ENCODE data around the gene CNN2.

CNN2 gene

GRCh38 chr19:984165-984967, 42.0 kb upstream of the CNN2 start, which contains the start of gene WDR18:
WDR18 (plus strand) TSS chr19:984345; CDS start chr19:984354, 9 bp downstream.
- DNase-seq: peak; percentile 92
- peaks cover 4% of the 10 kb centered on the region for H3K27me3 Mint-ChIP-seq (ENCODE audit: low read depth, poor library complexity)
- no peaks in the 10 kb centered on the region for H3K9me3 Mint-ChIP-seq
- H3K36me3 Mint-ChIP-seq (ENCODE audit: low read depth): peaks cover 13% of the 10 kb centered on the region
- no peak for TF ChIP-seq CTCF (IDR thresholded peaks at IDR 0.05)
- peak within 1 kb of the TSS; percentile 94 for H3K4me3 Mint-ChIP-seq
- peak within 1 kb of the TSS; percentile 98 for H3K27ac Mint-ChIP-seq
- H3K4me1 Mint-ChIP-seq: peaks cover 37% of the 10 kb centered on the region

- H3K27ac Mint-ChIP-seq: no peak overlapping the region
- H3K4me3 Mint-ChIP-seq: peak overlapping the region; percentile 45
Measured at GRCh38 chr19:986083-986482, 40.3 kb upstream of the CNN2 start.

DNA sequence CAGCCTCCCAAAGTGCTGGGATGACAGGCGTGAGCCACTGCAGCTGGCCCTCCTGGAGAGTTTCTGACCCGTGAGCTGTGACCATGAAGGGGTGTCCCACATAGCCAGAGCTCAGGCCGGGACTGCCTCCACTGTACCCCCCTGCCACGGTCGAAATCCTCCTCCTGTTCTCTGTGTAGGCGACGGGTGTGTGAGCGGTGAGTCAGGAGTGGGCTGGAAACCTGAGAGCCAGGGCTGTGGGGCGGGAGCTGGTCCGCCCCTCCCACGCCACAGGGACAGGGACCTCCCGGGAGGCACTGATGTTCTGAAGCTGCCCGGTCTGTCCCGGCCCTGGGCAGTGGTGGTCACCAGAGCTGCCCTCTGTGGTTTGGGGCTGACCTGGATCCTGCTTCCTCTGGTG, 38.3 kb upstream of the CNN2 start:
- Mint-ChIP-seq H3K4me1 (peaks cover 31% of the 10 kb centered on the region), H3K27ac (no peak overlapping the region), H3K36me3 (ENCODE audit: low read depth) (peaks cover 17% of the 10 kb centered on the region), H3K9me3 (no peaks in the 10 kb centered on the region), H3K4me3 (no peak overlapping the region), H3K27me3 (ENCODE audit: low read depth, poor library complexity) (peaks cover 4% of the 10 kb centered on the region)
- TF ChIP-seq CTCF (IDR thresholded peaks at IDR 0.05): no peak
- no peak for DNase-seq

More at GRCh38 chr19:986083-986482, 40.3 kb upstream of the CNN2 start:
- TF ChIP-seq CTCF (IDR thresholded peaks at IDR 0.05): no peak
- Mint-ChIP-seq H3K4me1 (peaks cover 26% of the 10 kb centered on the region), H3K36me3 (ENCODE audit: low read depth) (peaks cover 13% of the 10 kb centered on the region), H3K27me3 (ENCODE audit: low read depth, poor library complexity) (peaks cover 2% of the 10 kb centered on the region), H3K9me3 (no peaks in the 10 kb centered on the region)
- no peak for DNase-seq

- Mint-ChIP-seq H3K4me3 (no peak overlapping the region), H3K27ac (no peak overlapping the region)
- TF ChIP-seq CTCF (IDR thresholded peaks at IDR 0.05): no peak
Measured at GRCh38 chr19:988510-988909, 37.9 kb upstream of the CNN2 start.

GRCh38 chr19:989381-990081, 36.9 kb upstream of the CNN2 start:
- no peak for DNase-seq
- peaks cover 36% of the 10 kb centered on the region for H3K4me1 Mint-ChIP-seq
- H3K36me3 Mint-ChIP-seq (ENCODE audit: low read depth): peaks cover 17% of the 10 kb centered on the region

More at GRCh38 chr19:988510-988909, 37.9 kb upstream of the CNN2 start:
- Mint-ChIP-seq H3K36me3 (ENCODE audit: low read depth) (peaks cover 17% of the 10 kb centered on the region), H3K27me3 (ENCODE audit: low read depth, poor library complexity) (peaks cover 4% of the 10 kb centered on the region), H3K4me1 (peaks cover 35% of the 10 kb centered on the region), H3K9me3 (no peaks in the 10 kb centered on the region)
- no peak for DNase-seq

More at GRCh38 chr19:989381-990081, 36.9 kb upstream of the CNN2 start:
- Mint-ChIP-seq H3K4me3 (no peak overlapping the region), H3K9me3 (no peaks in the 10 kb centered on the region), H3K27ac (no peak overlapping the region), H3K27me3 (ENCODE audit: low read depth, poor library complexity) (peaks cover 4% of the 10 kb centered on the region)
- TF ChIP-seq CTCF (IDR thresholded peaks at IDR 0.05): peak; percentile 23
